Activated CD4-positive, alpha-beta T cell treated with anti-CD3 and anti-CD28 coated beads, Interleukin-2, amount 50 U/mL, for 1 hour (primary cell): Measurements from ENCODE around the gene WRAP53.

Experiments
- DNase-seq: peaks from one replicate; pipeline ENCODE4 v3.0.0-alpha.2; 2020

WRAP53 gene

GRCh38 chr17:7710301-7710700, 22.0 kb downstream of the WRAP53 start:
- no peak for DNase-seq

- no peak for DNase-seq
These were observed 22.9 kb downstream of the WRAP53 start for GRCh38 chr17:7711051-7711755.

GRCh38 chr17:7712111-7712771, 24.0 kb downstream of the WRAP53 start:
- DNase-seq = no peak

GRCh38 chr17:7713782-7714181, 25.5 kb downstream of the WRAP53 start:
- no peak for DNase-seq

- DNase-seq = no peak
These were observed 26.7 kb downstream of the WRAP53 start for GRCh38 chr17:7714721-7715594.

- no peak for DNase-seq
These were observed 27.9 kb downstream of the WRAP53 start for GRCh38 chr17:7715936-7716886.

GRCh38 chr17:7716901-7717755, 28.9 kb downstream of the WRAP53 start, which contains the start of gene DNAH2:
TSS of gene DNAH2 (plus strand) at chr17:7717744. CDS start at chr17:7719735, 1,991 bp downstream.
- DNase-seq = no peak

GRCh38 chr17:7717756-7718350, 29.6 kb downstream of the WRAP53 start:
- DNase-seq = no peak

GRCh38 chr17:7719661-7720060, 31.4 kb downstream of the WRAP53 start:
- DNase-seq = no peak

GRCh38 chr17:7720125-7720524, 31.8 kb downstream of the WRAP53 start:
- DNase-seq = no peak

GRCh38 chr17:7721612-7722011, 33.3 kb downstream of the WRAP53 start:
- DNase-seq = no peak

- no peak for DNase-seq
These were observed 39.6 kb downstream of the WRAP53 start for GRCh38 chr17:7727886-7728285.

- no peak for DNase-seq
These were observed 41.5 kb downstream of the WRAP53 start for GRCh38 chr17:7729816-7730215.

GRCh38 chr17:7732981-7733539, 44.8 kb downstream of the WRAP53 start:
- no peak for DNase-seq

GRCh38 chr17:7737601-7738000, 49.3 kb downstream of the WRAP53 start:
- DNase-seq = no peak

- no peak for DNase-seq
These were observed 51.5 kb downstream of the WRAP53 start for GRCh38 chr17:7739746-7740145.

GRCh38 chr17:7740481-7741001, 52.3 kb downstream of the WRAP53 start:
- DNase-seq = no peak

GRCh38 chr17:7742729-7743128, 54.5 kb downstream of the WRAP53 start:
- DNase-seq = no peak

- no peak for DNase-seq
These were observed 56.1 kb downstream of the WRAP53 start for GRCh38 chr17:7744416-7744815.

- DNase-seq = no peak
These were observed 57.6 kb downstream of the WRAP53 start for GRCh38 chr17:7745748-7746470.
